SU-DHL-6 (cell line): ENCODE results near the gene FAF2.

ENCODE experiments used
- EZH2phosphoT487 ChIP-seq: fragments of 200-600 bp; sonication (generic), shearing (Covaris generic); conservative IDR thresholded peaks from 2 replicates; pipeline ENCODE4 v1.6.1; 2018; ENCODE audit warnings: mild to moderate bottlenecking, antibody characterized with exemption, low read length, moderate library complexity, mixed read lengths
- TF ChIP-seq, protein P1 (sequence below): fragments of 200-600 bp; sonication (generic); IDR thresholded peaks from one replicate; pipeline ENCODE4 v1.5.1; 2017; ENCODE audit warnings: antibody characterized with exemption, mild to moderate bottlenecking, low read length, moderate library complexity; ENCODE audit not compliant: insufficient read depth, poor library complexity, severe bottlenecking

DNA sequence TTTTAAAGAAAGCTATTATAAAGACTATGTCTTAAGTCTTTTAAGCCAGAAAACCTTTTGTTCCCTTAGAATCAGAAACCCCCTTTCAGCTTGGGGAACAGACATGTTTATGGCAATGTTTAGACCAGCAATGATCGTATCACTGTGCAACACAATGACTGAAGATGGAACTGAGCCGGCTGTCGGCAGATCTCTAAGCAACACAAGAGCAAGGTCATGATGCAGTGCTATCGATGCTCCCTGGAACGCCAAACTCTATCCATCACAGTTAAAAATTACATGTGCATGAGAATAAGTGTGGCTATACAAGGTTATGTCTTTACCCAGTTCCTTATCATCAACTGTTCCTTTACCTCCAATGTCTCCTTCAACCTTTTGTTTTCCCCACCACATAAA lies 90.8 kb downstream of the FAF2 start:
- TF ChIP-seq, protein P1, sequence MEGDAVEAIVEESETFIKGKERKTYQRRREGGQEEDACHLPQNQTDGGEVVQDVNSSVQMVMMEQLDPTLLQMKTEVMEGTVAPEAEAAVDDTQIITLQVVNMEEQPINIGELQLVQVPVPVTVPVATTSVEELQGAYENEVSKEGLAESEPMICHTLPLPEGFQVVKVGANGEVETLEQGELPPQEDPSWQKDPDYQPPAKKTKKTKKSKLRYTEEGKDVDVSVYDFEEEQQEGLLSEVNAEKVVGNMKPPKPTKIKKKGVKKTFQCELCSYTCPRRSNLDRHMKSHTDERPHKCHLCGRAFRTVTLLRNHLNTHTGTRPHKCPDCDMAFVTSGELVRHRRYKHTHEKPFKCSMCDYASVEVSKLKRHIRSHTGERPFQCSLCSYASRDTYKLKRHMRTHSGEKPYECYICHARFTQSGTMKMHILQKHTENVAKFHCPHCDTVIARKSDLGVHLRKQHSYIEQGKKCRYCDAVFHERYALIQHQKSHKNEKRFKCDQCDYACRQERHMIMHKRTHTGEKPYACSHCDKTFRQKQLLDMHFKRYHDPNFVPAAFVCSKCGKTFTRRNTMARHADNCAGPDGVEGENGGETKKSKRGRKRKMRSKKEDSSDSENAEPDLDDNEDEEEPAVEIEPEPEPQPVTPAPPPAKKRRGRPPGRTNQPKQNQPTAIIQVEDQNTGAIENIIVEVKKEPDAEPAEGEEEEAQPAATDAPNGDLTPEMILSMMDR, result no peak
- no peak for TF ChIP-seq EZH2phosphoT487
